ENCODE results near the gene ST6GAL1.
"Not testable (repeated sequence)": the region's sequence is repeated elsewhere in the genome, so short reads cannot be mapped to it uniquely, and the experiment has no call there.

The ST6GAL1 gene

DNA sequence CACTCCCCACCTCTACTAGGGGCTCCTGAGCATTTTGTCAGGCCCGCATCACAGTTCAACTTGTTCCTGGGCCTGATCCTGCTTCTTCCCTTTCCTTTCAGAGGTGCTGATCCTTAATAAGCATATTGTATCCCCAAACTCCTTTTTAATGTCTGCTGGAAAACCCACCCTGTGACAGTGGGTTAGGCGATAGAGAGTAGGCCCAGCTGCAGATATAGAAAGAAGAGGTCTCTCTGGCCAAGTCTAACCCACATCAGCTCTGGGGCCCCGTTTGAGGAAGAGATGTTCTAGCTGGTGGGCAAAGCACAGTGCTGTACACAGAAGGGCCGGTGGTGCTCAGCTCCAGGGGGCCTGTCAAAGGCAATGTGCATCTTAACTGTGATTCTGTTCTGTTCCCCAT is 34.3 kb upstream of the ST6GAL1 start:
- H3K27ac Mint-ChIP-seq (ENCODE audit: low read depth), result no peak overlapping the region
- ATAC-seq (replicated peaks; ENCODE audit: extremely low read depth, poor library complexity, severe bottlenecking) (no peak), DNase-seq (ENCODE audit: low spot score in 2 of 2) (no peak)
- H3K27me3 Mint-ChIP-seq, result no peaks in the 10 kb centered on the region
- no peaks in the 10 kb centered on the region for H3K9me3 Mint-ChIP-seq
- no peak overlapping the region for H3K4me3 Mint-ChIP-seq
- no peaks in the 10 kb centered on the region for H3K36me3 Mint-ChIP-seq (ENCODE audit: insufficient read depth)
- peaks cover 7% of the 10 kb centered on the region for H3K4me1 Mint-ChIP-seq

GRCh38 chr3:186896875-186897274 is 33.5 kb upstream of the ST6GAL1 start:
- peaks cover 7% of the 10 kb centered on the region for H3K4me1 Mint-ChIP-seq
- ATAC-seq (replicated peaks; ENCODE audit: extremely low read depth, poor library complexity, severe bottlenecking) (no peak), DNase-seq (ENCODE audit: low spot score in 2 of 2) (no peak)
- no peaks in the 10 kb centered on the region for H3K27me3 Mint-ChIP-seq
- H3K36me3 Mint-ChIP-seq (ENCODE audit: insufficient read depth), result no peaks in the 10 kb centered on the region
- no peaks in the 10 kb centered on the region for H3K9me3 Mint-ChIP-seq
- no peak overlapping the region for H3K27ac Mint-ChIP-seq (ENCODE audit: low read depth)
- H3K4me3 Mint-ChIP-seq, result no peak overlapping the region

DNA sequence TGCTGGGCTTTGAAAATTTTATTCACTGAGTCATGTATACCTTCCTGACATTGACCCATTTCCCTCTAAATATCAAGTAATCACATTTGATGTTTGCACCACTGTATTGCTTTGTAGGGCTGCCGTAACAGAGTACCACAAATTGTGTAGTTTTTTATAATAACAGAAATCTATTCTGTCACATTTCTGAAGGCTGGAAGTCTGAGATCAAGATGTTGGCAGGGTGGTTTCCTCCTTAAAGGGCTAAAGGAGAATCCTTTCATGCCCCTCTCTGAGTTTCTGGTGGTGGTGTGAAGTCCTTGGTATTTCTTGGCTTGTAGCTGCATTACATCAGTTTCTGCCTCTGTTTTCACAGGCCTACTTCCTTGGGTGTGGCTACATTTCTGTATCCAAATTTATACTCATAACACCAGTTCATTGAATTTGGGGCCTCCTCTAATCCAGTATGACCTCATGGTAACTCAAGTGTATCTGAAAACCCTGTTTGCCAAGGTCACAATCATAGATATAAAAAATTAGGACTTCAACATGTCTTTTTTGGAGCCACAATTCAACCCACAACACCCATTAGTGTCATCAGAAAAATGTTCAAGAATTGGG is 29.1 kb upstream of the ST6GAL1 start:
- ATAC-seq (replicated peaks; ENCODE audit: extremely low read depth, poor library complexity, severe bottlenecking), result no peak
- H3K27me3 Mint-ChIP-seq, result no peaks in the 10 kb centered on the region

DNA sequence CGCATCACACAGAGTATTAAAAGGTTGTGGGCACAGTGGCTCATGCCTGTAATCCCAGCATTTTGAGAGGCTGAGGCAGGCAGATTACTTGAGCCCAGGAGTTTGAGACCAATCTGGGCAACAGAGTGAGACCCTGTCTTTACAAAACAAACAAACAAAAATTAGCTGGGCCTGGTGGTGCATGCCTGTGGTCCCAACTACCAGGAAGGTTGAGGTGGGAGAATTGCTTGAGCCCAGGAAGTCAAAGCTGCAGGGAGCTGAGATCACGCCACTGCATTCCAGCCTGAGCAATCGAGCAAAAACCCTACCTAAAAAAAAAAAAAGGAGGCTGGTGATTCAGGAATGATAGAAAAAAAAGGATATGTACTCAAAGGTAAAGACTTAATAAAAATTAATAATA is 28.2 kb upstream of the ST6GAL1 start:
- ATAC-seq (replicated peaks; ENCODE audit: extremely low read depth, poor library complexity, severe bottlenecking), result no peak
- H3K36me3 Mint-ChIP-seq (ENCODE audit: insufficient read depth), result peaks cover 5% of the 10 kb centered on the region

More for the DNA sequence above, 29.1 kb upstream of the ST6GAL1 start:
- Mint-ChIP-seq H3K4me1 (peaks cover 17% of the 10 kb centered on the region), H3K9me3 (peaks cover 13% of the 10 kb centered on the region), H3K4me3 (no peak overlapping the region), H3K36me3 (ENCODE audit: insufficient read depth) (peaks cover 3% of the 10 kb centered on the region), H3K27ac (ENCODE audit: low read depth) (no peak overlapping the region)
- no peak for DNase-seq (ENCODE audit: low spot score in 2 of 2)

DNA sequence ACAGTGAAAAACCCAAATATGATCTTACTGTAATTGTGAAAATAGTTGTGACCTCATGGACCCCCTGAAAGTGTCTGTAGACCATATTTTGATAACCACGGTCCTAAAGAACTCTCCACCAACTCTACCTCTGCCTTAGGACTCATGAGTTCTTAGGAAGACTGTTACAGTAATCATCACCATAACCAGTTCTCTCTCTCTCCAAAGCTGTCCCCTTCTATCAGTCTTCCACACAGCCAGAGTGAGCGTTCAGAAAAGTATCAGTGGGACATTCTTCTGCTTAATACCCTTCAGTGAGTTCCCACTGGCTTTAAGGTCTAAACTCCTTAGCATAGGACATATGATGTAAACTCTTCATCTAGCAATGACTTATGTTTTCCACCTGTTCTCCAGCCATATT is 27.6 kb upstream of the ST6GAL1 start:
- no peak for ATAC-seq (replicated peaks; ENCODE audit: extremely low read depth, poor library complexity, severe bottlenecking)
- H3K36me3 Mint-ChIP-seq (ENCODE audit: insufficient read depth), result peaks cover 5% of the 10 kb centered on the region
- peaks cover 30% of the 10 kb centered on the region for H3K4me1 Mint-ChIP-seq

More for the DNA sequence above, 28.2 kb upstream of the ST6GAL1 start:
- peaks cover 25% of the 10 kb centered on the region for H3K4me1 Mint-ChIP-seq
- H3K27ac Mint-ChIP-seq (ENCODE audit: low read depth), result no peak overlapping the region
- no peak overlapping the region for H3K4me3 Mint-ChIP-seq
- no peak for DNase-seq (ENCODE audit: low spot score in 2 of 2)
- peaks cover 21% of the 10 kb centered on the region for H3K9me3 Mint-ChIP-seq
- no peaks in the 10 kb centered on the region for H3K27me3 Mint-ChIP-seq

DNA sequence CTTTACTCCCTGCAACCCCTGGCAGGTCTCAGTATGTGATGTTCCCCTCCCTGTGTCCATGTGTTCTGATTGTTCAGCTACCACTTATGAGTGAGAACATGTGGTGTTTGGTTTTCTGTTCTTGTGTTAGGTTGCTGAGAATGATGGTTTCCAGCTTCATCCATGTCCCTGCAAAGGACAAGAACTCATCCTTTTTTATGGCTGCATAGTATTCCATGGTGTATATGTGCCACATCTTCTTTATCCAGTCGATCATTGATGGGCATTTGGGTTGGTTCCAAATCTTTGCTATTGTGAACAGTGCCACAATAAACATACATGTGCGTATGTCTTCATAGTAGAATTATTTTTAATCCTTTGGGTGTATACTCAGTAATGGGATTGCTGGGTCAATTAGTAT is 26.6 kb upstream of the ST6GAL1 start:
- not testable (repeated sequence) for H3K27ac Mint-ChIP-seq (ENCODE audit: low read depth); H3K27me3 Mint-ChIP-seq; ATAC-seq (replicated peaks; ENCODE audit: extremely low read depth, poor library complexity, severe bottlenecking); DNase-seq (ENCODE audit: low spot score in 2 of 2); H3K4me3 Mint-ChIP-seq; H3K36me3 Mint-ChIP-seq (ENCODE audit: insufficient read depth)
- H3K4me1 Mint-ChIP-seq, result peaks cover 39% of the 10 kb centered on the region
- H3K9me3 Mint-ChIP-seq, result peaks cover 32% of the 10 kb centered on the region

More for the DNA sequence above, 27.6 kb upstream of the ST6GAL1 start:
- DNase-seq (ENCODE audit: low spot score in 2 of 2), result no peak
- Mint-ChIP-seq H3K27ac (ENCODE audit: low read depth) (peak overlapping the region; percentile 3), H3K27me3 (no peaks in the 10 kb centered on the region), H3K4me3 (no peak overlapping the region), H3K9me3 (peaks cover 25% of the 10 kb centered on the region)

GRCh38 chr3:186907075-186907474 is 23.3 kb upstream of the ST6GAL1 start:
- not testable (repeated sequence) for ATAC-seq (replicated peaks; ENCODE audit: extremely low read depth, poor library complexity, severe bottlenecking); H3K36me3 Mint-ChIP-seq (ENCODE audit: insufficient read depth); H3K27me3 Mint-ChIP-seq; DNase-seq (ENCODE audit: low spot score in 2 of 2)
- peak overlapping the region; percentile 77 for H3K27ac Mint-ChIP-seq (ENCODE audit: low read depth)
- peaks cover 45% of the 10 kb centered on the region for H3K4me1 Mint-ChIP-seq
- peaks cover 32% of the 10 kb centered on the region for H3K9me3 Mint-ChIP-seq
- H3K4me3 Mint-ChIP-seq, result peak overlapping the region; percentile 39

DNA sequence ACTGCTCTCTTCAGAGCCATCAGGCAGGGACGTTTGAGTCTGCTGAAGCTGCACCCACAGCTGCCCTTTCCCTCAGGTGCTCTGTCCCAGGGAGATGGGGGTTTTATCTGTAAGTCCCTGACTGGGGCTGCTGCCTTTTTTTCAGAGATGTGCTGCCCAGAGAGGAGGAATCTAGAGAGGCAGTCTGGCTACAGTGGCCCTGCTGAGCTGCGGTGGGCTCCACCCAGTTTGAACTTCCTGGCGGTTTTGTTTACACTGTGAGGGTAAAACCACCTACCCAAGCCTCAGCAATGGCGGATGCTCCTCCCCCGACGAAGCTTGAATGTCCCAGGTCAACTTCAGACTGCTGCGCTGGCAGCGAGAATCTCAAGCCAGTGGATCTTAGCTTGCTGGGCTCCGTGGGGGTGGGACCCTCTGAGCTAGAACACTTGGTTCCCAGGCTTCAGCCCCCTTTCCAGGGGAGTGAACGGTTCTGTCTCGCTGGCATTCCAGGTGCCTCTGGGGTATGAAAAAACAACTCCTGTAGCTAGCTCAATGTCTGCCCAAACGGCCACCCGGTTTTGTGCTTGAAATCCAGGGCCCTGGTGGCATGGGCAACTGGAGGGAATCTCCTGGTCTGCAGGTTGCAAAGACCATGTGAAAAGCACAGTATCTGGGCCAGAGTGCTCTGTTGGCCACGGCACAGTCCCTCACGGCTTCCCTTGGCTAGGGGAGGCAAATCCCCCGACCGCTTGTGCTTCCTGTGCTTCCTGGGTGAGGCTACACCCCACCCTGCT is 21.1 kb upstream of the ST6GAL1 start:
- peak overlapping the region; percentile 64 for H3K4me3 Mint-ChIP-seq
- H3K9me3 Mint-ChIP-seq, result peaks cover 25% of the 10 kb centered on the region
- peaks cover 38% of the 10 kb centered on the region for H3K4me1 Mint-ChIP-seq
- DNase-seq (ENCODE audit: low spot score in 2 of 2), result peak; percentile 63 to 76
- peaks cover 2% of the 10 kb centered on the region for H3K36me3 Mint-ChIP-seq (ENCODE audit: insufficient read depth)
- peak overlapping the region; percentile 74 for H3K27ac Mint-ChIP-seq (ENCODE audit: low read depth)
- no peaks in the 10 kb centered on the region for H3K27me3 Mint-ChIP-seq
- ATAC-seq (replicated peaks; ENCODE audit: extremely low read depth, poor library complexity, severe bottlenecking), result peak; percentile 94

- no peaks in the 10 kb centered on the region for H3K36me3 Mint-ChIP-seq (ENCODE audit: insufficient read depth)
- H3K4me3 Mint-ChIP-seq, result peak overlapping the region; percentile 50
- no peak for DNase-seq (ENCODE audit: low spot score in 2 of 2)
- peak; percentile 32 for ATAC-seq (replicated peaks; ENCODE audit: extremely low read depth, poor library complexity, severe bottlenecking)
- no peak overlapping the region for H3K27ac Mint-ChIP-seq (ENCODE audit: low read depth)
- no peaks in the 10 kb centered on the region for H3K27me3 Mint-ChIP-seq
- H3K9me3 Mint-ChIP-seq, result no peaks in the 10 kb centered on the region
- H3K4me1 Mint-ChIP-seq, result peaks cover 34% of the 10 kb centered on the region
These were observed 14.2 kb upstream of the ST6GAL1 start for GRCh38 chr3:186915806-186916796.

- no peaks in the 10 kb centered on the region for H3K27me3 Mint-ChIP-seq
- DNase-seq (ENCODE audit: low spot score in 2 of 2) (no peak), ATAC-seq (replicated peaks; ENCODE audit: extremely low read depth, poor library complexity, severe bottlenecking) (no peak)
- no peaks in the 10 kb centered on the region for H3K9me3 Mint-ChIP-seq
- H3K36me3 Mint-ChIP-seq (ENCODE audit: insufficient read depth), result no peaks in the 10 kb centered on the region
- peaks cover 34% of the 10 kb centered on the region for H3K4me1 Mint-ChIP-seq
- no peak overlapping the region for H3K27ac Mint-ChIP-seq (ENCODE audit: low read depth)
- no peak overlapping the region for H3K4me3 Mint-ChIP-seq
These were observed 12.6 kb upstream of the ST6GAL1 start for GRCh38 chr3:186917512-186918312.

GRCh38 chr3:186920301-186920700 is 10.0 kb upstream of the ST6GAL1 start:
- ATAC-seq (replicated peaks; ENCODE audit: extremely low read depth, poor library complexity, severe bottlenecking), result no peak
- Mint-ChIP-seq H3K27ac (ENCODE audit: low read depth) (no peak overlapping the region), H3K9me3 (no peaks in the 10 kb centered on the region), H3K36me3 (ENCODE audit: insufficient read depth) (no peaks in the 10 kb centered on the region), H3K27me3 (no peaks in the 10 kb centered on the region), H3K4me3 (no peak overlapping the region), H3K4me1 (peaks cover 26% of the 10 kb centered on the region)
- no peak for DNase-seq (ENCODE audit: low spot score in 2 of 2)

- no peak for ATAC-seq (replicated peaks; ENCODE audit: extremely low read depth, poor library complexity, severe bottlenecking)
- Mint-ChIP-seq H3K27me3 (no peaks in the 10 kb centered on the region), H3K36me3 (ENCODE audit: insufficient read depth) (no peaks in the 10 kb centered on the region), H3K9me3 (no peaks in the 10 kb centered on the region), H3K4me1 (peaks cover 24% of the 10 kb centered on the region), H3K27ac (ENCODE audit: low read depth) (no peak overlapping the region), H3K4me3 (no peak overlapping the region)
- DNase-seq (ENCODE audit: low spot score in 2 of 2), result no peak
These were observed 9.5 kb upstream of the ST6GAL1 start for GRCh38 chr3:186920796-186921195.
